NCI-H345 treated with DMSO at 0.1 percent for 48 hours (cell line): ENCODE measurements around the gene RIPK3.

Source experiments
- DNase-seq: peaks from one replicate; lab custom pipeline; 2025; ENCODE audit not compliant: unreplicated experiment; lab: John Stamatoyannopoulos, UW

Gene RIPK3

GRCh38 chr14:24307575-24308341, 32.0 kb downstream of the RIPK3 start, which contains the start of gene CIDEB:
CIDEB (minus strand) TSS chr14:24307977; CDS start chr14:24307858, 119 bp downstream.
- DNase-seq, result peak; percentile 21

- no peak for DNase-seq
Observed at GRCh38 chr14:24307156-24307574, 32.6 kb downstream of the RIPK3 start.

GRCh38 chr14:24304019-24304387, 35.8 kb downstream of the RIPK3 start:
- no peak for DNase-seq

GRCh38 chr14:24300326-24300980, 39.3 kb downstream of the RIPK3 start:
- no peak for DNase-seq

- peak; percentile 59 for DNase-seq
Observed at GRCh38 chr14:24299255-24300191, 40.3 kb downstream of the RIPK3 start, which contains the start of the genes DHRS1 and NOP9. DHRS1 (minus strand) TSS chr14:24299780; CDS start chr14:24299106, 674 bp downstream. NOP9 (plus strand) TSS chr14:24299850; CDS start chr14:24299955, 105 bp downstream.

- DNase-seq, result no peak
Observed at GRCh38 chr14:24298892-24299254, 40.9 kb downstream of the RIPK3 start.

- DNase-seq, result no peak
Observed at GRCh38 chr14:24297190-24297964, 42.4 kb downstream of the RIPK3 start.

- peak; percentile 27 for DNase-seq
Observed at GRCh38 chr14:24296341-24297157, 43.2 kb downstream of the RIPK3 start.

GRCh38 chr14:24293525-24293924, 46.3 kb downstream of the RIPK3 start:
- no peak for DNase-seq

GRCh38 chr14:24292118-24292807, 47.5 kb downstream of the RIPK3 start:
- DNase-seq, result no peak

- DNase-seq, result no peak
Observed at GRCh38 chr14:24291446-24292117, 48.2 kb downstream of the RIPK3 start.

- no peak for DNase-seq
Observed at GRCh38 chr14:24290746-24291145, 49.0 kb downstream of the RIPK3 start.

GRCh38 chr14:24289649-24290280, 50.0 kb downstream of the RIPK3 start:
- no peak for DNase-seq

- no peak for DNase-seq
Observed at GRCh38 chr14:24286996-24287395, 52.8 kb downstream of the RIPK3 start.
